ENCODE data around the gene TNRC6B. TPM values are rescaled to one million over a fixed set of nuclear protein-coding genes. Genes with fewer than 3 reads are reported as not detected.
A peak's percentile ranks its signal among the peaks of the same experiment; 100 is the strongest.

TNRC6B gene
- total RNA-seq, 1 donor from 2014 or later: 60.0 TPM

DNA sequence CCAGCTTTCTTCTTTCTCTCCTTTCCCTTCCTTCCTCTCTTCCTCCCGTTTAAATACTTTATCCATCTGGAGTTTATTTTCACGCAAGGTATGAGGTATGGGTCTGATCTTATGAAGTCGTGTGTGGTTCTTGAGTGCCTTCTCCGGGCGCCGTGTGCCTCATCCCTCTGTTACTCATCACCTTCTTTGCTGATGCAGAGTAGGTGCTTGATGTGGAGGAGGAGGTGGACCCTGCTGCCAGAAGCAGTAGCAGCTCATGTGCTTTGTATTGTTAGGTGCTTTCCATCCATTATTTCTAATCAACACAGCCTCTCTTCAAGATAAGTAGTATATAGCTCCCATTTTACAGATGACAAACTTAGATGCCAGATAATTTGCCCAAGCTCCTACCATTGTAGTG is 47.0 kb downstream of the TNRC6B start:
- peaks cover 19% of the 10 kb centered on the region for H3K4me1 ChIP-seq
- peaks cover 93% of the 10 kb centered on the region for H4K20me1 ChIP-seq (ENCODE audit: low read depth)
- H3K4me3 ChIP-seq: no peak overlapping the region
- peaks cover 100% of the 10 kb centered on the region for H3K79me2 ChIP-seq (ENCODE audit: low read depth)
- H3K36me3 ChIP-seq: peaks cover 4% of the 10 kb centered on the region
- H3K27ac ChIP-seq: no peak overlapping the region
- Mint-ChIP-seq H3K9me3 (peaks cover 12% of the 10 kb centered on the region), H3K4me1 (peaks cover 5% of the 10 kb centered on the region), H3K27ac (no peak overlapping the region), H3K27me3 (ENCODE audit: insufficient read depth, low read depth) (peaks cover 5% of the 10 kb centered on the region), H3K36me3 (peaks cover 46% of the 10 kb centered on the region), H3K4me3 (no peak overlapping the region)
- no peaks in the 10 kb centered on the region for H3F3A ChIP-seq (ENCODE audit: low read depth)
- H3K4me2 ChIP-seq: no peak overlapping the region
- no peak overlapping the region for H2AFZ ChIP-seq (replicated peaks)
- no peaks in the 10 kb centered on the region for H3K9me3 ChIP-seq (ENCODE audit: low read depth)
- TF ChIP-seq EZH2phosphoT487 (IDR thresholded peaks at IDR 0.05) (no peak), EZH2 (IDR thresholded peaks at IDR 0.05) (no peak)
- TF ChIP-seq, protein P1, sequence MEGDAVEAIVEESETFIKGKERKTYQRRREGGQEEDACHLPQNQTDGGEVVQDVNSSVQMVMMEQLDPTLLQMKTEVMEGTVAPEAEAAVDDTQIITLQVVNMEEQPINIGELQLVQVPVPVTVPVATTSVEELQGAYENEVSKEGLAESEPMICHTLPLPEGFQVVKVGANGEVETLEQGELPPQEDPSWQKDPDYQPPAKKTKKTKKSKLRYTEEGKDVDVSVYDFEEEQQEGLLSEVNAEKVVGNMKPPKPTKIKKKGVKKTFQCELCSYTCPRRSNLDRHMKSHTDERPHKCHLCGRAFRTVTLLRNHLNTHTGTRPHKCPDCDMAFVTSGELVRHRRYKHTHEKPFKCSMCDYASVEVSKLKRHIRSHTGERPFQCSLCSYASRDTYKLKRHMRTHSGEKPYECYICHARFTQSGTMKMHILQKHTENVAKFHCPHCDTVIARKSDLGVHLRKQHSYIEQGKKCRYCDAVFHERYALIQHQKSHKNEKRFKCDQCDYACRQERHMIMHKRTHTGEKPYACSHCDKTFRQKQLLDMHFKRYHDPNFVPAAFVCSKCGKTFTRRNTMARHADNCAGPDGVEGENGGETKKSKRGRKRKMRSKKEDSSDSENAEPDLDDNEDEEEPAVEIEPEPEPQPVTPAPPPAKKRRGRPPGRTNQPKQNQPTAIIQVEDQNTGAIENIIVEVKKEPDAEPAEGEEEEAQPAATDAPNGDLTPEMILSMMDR (IDR thresholded peaks at IDR 0.05): no peak
- no peak overlapping the region for H3K9ac ChIP-seq
- DNase-seq (ENCODE audit: low spot score): no peak
- H3K27me3 ChIP-seq: no peaks in the 10 kb centered on the region

DNA sequence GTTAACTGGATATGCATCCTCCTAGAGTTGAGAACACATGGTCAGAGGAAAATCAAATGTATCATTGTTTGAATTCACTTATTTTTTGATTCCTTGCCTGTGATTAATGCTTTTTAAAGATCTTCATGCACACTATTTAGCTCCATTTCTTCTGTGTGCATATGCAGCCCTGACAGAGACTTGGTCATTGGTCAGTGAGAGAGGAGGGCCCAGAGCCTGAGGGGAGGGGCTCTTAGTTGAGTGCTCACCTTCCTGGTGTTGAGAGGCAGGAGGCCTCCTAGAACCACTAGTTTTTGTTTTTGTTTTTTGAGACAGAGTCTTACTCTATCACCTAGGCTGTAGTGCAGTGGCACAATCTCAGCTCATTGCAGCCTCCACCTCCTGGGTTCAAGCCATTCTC is 48.9 kb downstream of the TNRC6B start:
- no peak overlapping the region for H3K4me3 Mint-ChIP-seq
- H3K9me3 ChIP-seq (ENCODE audit: low read depth): no peaks in the 10 kb centered on the region
- H3K4me1 ChIP-seq: peaks cover under 1% of the 10 kb centered on the region
- peaks cover 100% of the 10 kb centered on the region for H3K79me2 ChIP-seq (ENCODE audit: low read depth)
- no peak overlapping the region for H3K4me3 ChIP-seq
- peaks cover 14% of the 10 kb centered on the region for H3K9me3 Mint-ChIP-seq
- H3K4me2 ChIP-seq: no peak overlapping the region
- H3K27ac Mint-ChIP-seq: no peak overlapping the region
- H3K27me3 ChIP-seq: no peaks in the 10 kb centered on the region
- H3K4me1 Mint-ChIP-seq: no peaks in the 10 kb centered on the region
- H3F3A ChIP-seq (ENCODE audit: low read depth): no peaks in the 10 kb centered on the region
- no peak overlapping the region for H2AFZ ChIP-seq (replicated peaks)
- TF ChIP-seq EZH2phosphoT487 (IDR thresholded peaks at IDR 0.05) (no peak), EZH2 (IDR thresholded peaks at IDR 0.05) (no peak)
- TF ChIP-seq, protein P1 (IDR thresholded peaks at IDR 0.05): no peak
- no peak overlapping the region for H3K9ac ChIP-seq
- peaks cover 89% of the 10 kb centered on the region for H4K20me1 ChIP-seq (ENCODE audit: low read depth)
- DNase-seq (ENCODE audit: low spot score): no peak
- peaks cover 14% of the 10 kb centered on the region for H3K36me3 ChIP-seq
- peaks cover 5% of the 10 kb centered on the region for H3K27me3 Mint-ChIP-seq (ENCODE audit: insufficient read depth, low read depth)
- H3K36me3 Mint-ChIP-seq: peaks cover 41% of the 10 kb centered on the region
- H3K27ac ChIP-seq: no peak overlapping the region

DNA sequence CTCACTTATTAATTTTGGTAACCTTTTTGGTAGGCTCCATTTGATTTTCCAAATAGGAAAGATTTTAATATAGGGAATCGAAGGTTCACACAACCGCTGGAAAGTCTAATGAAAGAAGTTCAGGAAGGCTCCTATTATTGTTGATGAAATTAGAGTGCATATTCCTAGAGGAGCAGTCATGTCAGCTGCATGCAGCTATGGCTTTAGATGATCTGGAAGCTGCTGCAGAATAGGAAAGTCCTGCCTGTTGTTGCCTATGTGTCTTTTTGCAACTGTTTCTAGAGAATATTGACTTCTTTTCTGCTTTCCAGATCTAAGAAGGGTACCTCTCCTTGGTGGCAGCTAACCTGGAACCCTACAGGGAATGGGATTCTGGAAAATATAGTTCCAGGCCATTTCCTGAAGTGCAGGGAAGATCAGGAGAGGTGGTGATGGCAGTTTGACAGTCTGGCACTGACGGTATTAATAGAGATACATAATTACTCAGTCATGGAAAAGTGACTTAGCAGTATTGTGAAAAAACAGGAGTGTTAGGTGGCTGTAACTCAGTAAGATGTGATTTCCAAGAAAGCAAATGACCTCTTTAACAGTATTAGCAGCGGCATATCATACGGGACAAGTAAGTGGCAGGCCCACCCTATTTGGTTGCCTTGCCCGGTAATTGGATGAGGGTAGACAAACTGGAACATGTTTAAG is 54.0 kb downstream of the TNRC6B start:
- Mint-ChIP-seq H3K27me3 (ENCODE audit: insufficient read depth, low read depth) (peaks cover 1% of the 10 kb centered on the region), H3K4me1 (no peaks in the 10 kb centered on the region), H3K4me3 (no peak overlapping the region), H3K36me3 (peaks cover 25% of the 10 kb centered on the region), H3K9me3 (peaks cover 5% of the 10 kb centered on the region), H3K27ac (peak overlapping the region; percentile 23)
- Histone ChIP-seq H3K27me3 (no peaks in the 10 kb centered on the region), H3K4me3 (no peak overlapping the region), H3K9ac (no peak overlapping the region), H3K4me1 (peaks cover 5% of the 10 kb centered on the region), H2AFZ (replicated peaks) (no peak overlapping the region), H4K20me1 (ENCODE audit: low read depth) (peaks cover 87% of the 10 kb centered on the region), H3F3A (ENCODE audit: low read depth) (no peaks in the 10 kb centered on the region), H3K9me3 (ENCODE audit: low read depth) (no peaks in the 10 kb centered on the region), H3K27ac (no peak overlapping the region), H3K4me2 (no peak overlapping the region), H3K36me3 (peaks cover 17% of the 10 kb centered on the region), H3K79me2 (ENCODE audit: low read depth) (peaks cover 100% of the 10 kb centered on the region)
- DNase-seq (ENCODE audit: low spot score): no peak
- TF ChIP-seq EZH2 (IDR thresholded peaks at IDR 0.05): no peak
- no peak for TF ChIP-seq EZH2phosphoT487 (IDR thresholded peaks at IDR 0.05)
- TF ChIP-seq, protein P1 (IDR thresholded peaks at IDR 0.05): no peak

All from neural progenitor cell (in vitro differentiated cells).